K562 (cell line): ENCODE measurements around the gene ABHD8. TPM values are rescaled to one million over a fixed set of nuclear protein-coding genes. Genes with fewer than 3 reads are reported as not detected.

Source experiments
- ATAC-seq: fragments of 200-7000 bp; cut with Tn5 transposase; 3 replicates; pipeline ENCODE4 v1.9.1; 2020; ENCODE audit warnings: moderate library complexity
- BruUV-seq: library from RNA; stranded (reverse); fragments of 400-500 nt; replicated peaks from 2 replicates; lab custom pipeline; 2021; lab: Mats Ljungman, UMichigan
- CTCF ChIA-PET: fragments of 300-600 bp; formaldehyde crosslinking; extraction: SDS; loops from one replicate; lab custom pipeline; 2021; ENCODE audit warnings: low intra/inter-chr PET ratio; lab: Yijun Ruan, JAX
- POLR2A ChIA-PET: fragments of 300-600, 350-650 bp; sonication (Branson Sonifier 250); formaldehyde crosslinking; extraction: SDS; loops from one replicate; lab custom pipeline; 2021; ENCODE audit warnings: antibody characterized with exemption, inconsistent platforms; lab: Yijun Ruan, JAX
- DNase-seq, 4 experiments: peaks; one replicate each; pipeline versions ENCODE4 v3.0.0 to v3.0.0-alpha.2; 2011 to 2018; ENCODE audit warnings: low spot score in 3 of 4, mixed read lengths in 3 of 4; ENCODE audit errors: extremely low read depth in 1 of 4
- FAIRE-seq: peaks from 2 replicates; lab custom pipeline; 2011; peaks lifted over from hg19 to GRCh38; lab: Jason Lieb, UNC
- H2AFZ ChIP-seq: 2 replicates; pipeline ENCODE4 v1.6.0; 2011; ENCODE audit warnings: low read depth, low read length, control low read depth, inconsistent platforms
- H3K27ac ChIP-seq: fragments of 200-600 bp; 3 replicates; pipeline ENCODE4 v1.8.0; 2011; ENCODE audit warnings: low read depth, mild to moderate bottlenecking, control low read depth, inconsistent platforms, low read length, moderate library complexity, mixed read lengths; ENCODE audit errors: extremely low read depth
- H3K27me3 ChIP-seq, 2 experiments: fragments of 300-600 bp in 1 of 2; 2 replicates in 1 of 2; 3 replicates in 1 of 2; pipeline versions ENCODE4 v1.6.0 to v1.8.0; 2011; ENCODE audit warnings: inconsistent platforms in 2 of 2, low read length in 2 of 2, mild to moderate bottlenecking in 1 of 2, mixed read lengths in 1 of 2, moderate library complexity in 1 of 2; ENCODE audit not compliant: control insufficient read depth in 2 of 2, insufficient read depth in 2 of 2
- H3K36me3 ChIP-seq: fragments of 300-600 bp; 3 replicates; pipeline ENCODE4 v1.8.0; 2011; ENCODE audit warnings: mild to moderate bottlenecking, low read length, inconsistent platforms; ENCODE audit not compliant: control insufficient read depth, insufficient read depth
- H3K4me1 ChIP-seq, 2 experiments: fragments of 200-600 bp in 1 of 2; replicated peaks in 1 of 2; 2 replicates in 1 of 2; 3 replicates in 1 of 2; pipeline versions ENCODE4 v1.5.1 to v1.8.0; 2011; ENCODE audit warnings: inconsistent platforms in 2 of 2, low read length in 2 of 2, mild to moderate bottlenecking in 1 of 2, mixed read lengths in 1 of 2, moderate library complexity in 1 of 2; ENCODE audit not compliant: control insufficient read depth in 2 of 2, insufficient read depth in 2 of 2
- H3K4me2 ChIP-seq: 2 replicates; pipeline ENCODE4 v1.6.1; 2011; ENCODE audit warnings: low read length, control low read depth, inconsistent platforms, mixed read lengths; ENCODE audit not compliant: insufficient read depth
- H3K4me3 ChIP-seq: fragments of 200-600 bp; sonication (generic), shearing (Covaris generic); 2 replicates; pipeline ENCODE4 v1.5.1; 2016; ENCODE audit warnings: control low read depth, inconsistent platforms
- H3K79me2 ChIP-seq: fragments of 200-600 bp; 3 replicates; pipeline ENCODE4 v1.8.0; 2011; ENCODE audit warnings: low read length, inconsistent platforms; ENCODE audit not compliant: control insufficient read depth, insufficient read depth
- H3K9ac ChIP-seq, 2 experiments: 2 replicates each; pipeline versions ENCODE4 v1.6.0 to v1.6.1; 2011; ENCODE audit warnings: low read depth in 2 of 2, low read length in 2 of 2, control low read depth in 1 of 2, inconsistent platforms in 1 of 2, mild to moderate bottlenecking in 1 of 2, mixed read lengths in 1 of 2; ENCODE audit not compliant: insufficient read depth in 1 of 2
- H3K9me1 ChIP-seq: one replicate; pipeline ENCODE4 v1.6.0; 2011; ENCODE audit warnings: inconsistent platforms, mild to moderate bottlenecking, low read length, moderate library complexity; ENCODE audit not compliant: control insufficient read depth, insufficient read depth
- H3K9me3 ChIP-seq: replicated peaks from 2 replicates; pipeline ENCODE4 v1.5.1; 2011; ENCODE audit warnings: low read depth, low read length, inconsistent platforms; ENCODE audit not compliant: control insufficient read depth, insufficient read depth
- H4K20me1 ChIP-seq: replicated peaks from 2 replicates; pipeline ENCODE4 v1.6.1; 2011; ENCODE audit warnings: low read length, inconsistent platforms, mixed read lengths; ENCODE audit not compliant: control insufficient read depth, insufficient read depth
- EZH2 ChIP-seq: IDR thresholded peaks from 2 replicates; pipeline ENCODE4 v1.6.1; 2012; ENCODE audit warnings: low read depth, mild to moderate bottlenecking, inconsistent platforms, low read length, borderline replicate concordance
- MCM3 ChIP-seq: fragments of 450-650 bp; IDR thresholded peaks from 2 replicates; pipeline ENCODE4 v1.6.1; 2016
- PCBP1 ChIP-seq: fragments of 200-400 bp; formaldehyde crosslinking; IDR thresholded peaks from 2 replicates; pipeline ENCODE4 v1.6.1; 2018; ENCODE audit warnings: mild to moderate bottlenecking, low read depth, low read length; ENCODE audit not compliant: poor library complexity, severe bottlenecking
- RB1 ChIP-seq: fragments of 450-650 bp; IDR thresholded peaks from 2 replicates; pipeline ENCODE4 v1.6.1; 2017; ENCODE audit warnings: low read depth, mild to moderate bottlenecking
- RNF2 ChIP-seq: sonication (generic); IDR thresholded peaks from 2 replicates; pipeline ENCODE4 v1.6.1; 2016
- SREBF1 ChIP-seq: fragments of 150-350 bp; IDR thresholded peaks from 2 replicates; pipeline ENCODE4 v1.6.1; 2014; ENCODE audit warnings: antibody characterized with exemption, low read depth, low read length, borderline replicate concordance
- ZNF609 ChIP-seq: sonication (generic); formaldehyde crosslinking; IDR thresholded peaks from 2 replicates; pipeline ENCODE4 v1.8.1; 2023; ENCODE audit warnings: missing genetic modification reagents, mild to moderate bottlenecking, borderline replicate concordance
- WGBS: fragments of 100-300 bp; shearing (Covaris generic); methylation state at CpG from one replicate; pipeline ENCODE4 v1.1.6; 2016; ENCODE audit warnings: low coverage, mixed read lengths; ENCODE audit not compliant: insufficient coverage; ENCODE audit errors: missing lambda C conversion rate; 5-methylcytosine and 5-hydroxymethylcytosine counted together
- in situ Hi-C: fragments of 300-500 bp; cut with MboI; formaldehyde crosslinking; loops from 4 replicates; pipeline ENCODE4 v1.15.0; 2018; ENCODE audit warnings: inconsistent platforms, mixed read lengths
- intact Hi-C: fragments of 100-400 bp; cut with micrococcal nuclease; formaldehyde crosslinking; loops from 2 replicates; pipeline ENCODE4 v1.14.2; 2022
- polyA plus RNA-seq, 8 experiments: library from polyadenylated mRNA; depleted of rRNA in 4 of 8; stranded (reverse) in 5 of 8; unstranded in 3 of 8; fragments of >200 nt; fragmentation: Nextera tagmentation in 2 of 8; fragmentation: Illumina TruSeq in 1 of 8; extraction: Ambion mirVana in 2 of 8; extraction: Trizol in 1 of 8; gene quantifications; 2 replicates each; pipeline versions ENCODE4 v1.2.1 to v1.2.3, GENCODE V29; 2011 to 2014; ENCODE audit warnings: inconsistent platforms in 1 of 8, missing spikeins in 1 of 8
- total RNA-seq, 7 experiments: library from RNA; depleted of rRNA in 6 of 7; stranded (reverse); fragments of >200 nt in 6 of 7; fragmentation: Illumina TruSeq in 2 of 7; extraction: Trizol in 2 of 7; gene quantifications; 2 replicates each; pipeline versions ENCODE4 v1.2.1 to v1.2.3, GENCODE V29; 2011 to 2021; ENCODE audit warnings: low replicate concordance in 1 of 7
- TF ChIP-seq, protein P1 (sequence below), 3 experiments: fragments of 200-800 bp in 1 of 3; fragments of 250-450 bp in 1 of 3; fragments of 450-650 bp in 1 of 3; sonication (Bioruptor Pico) in 1 of 3; sonication (Bioruptor generic) in 1 of 3; formaldehyde crosslinking in 1 of 3; IDR thresholded peaks; 2 replicates each; pipeline versions ENCODE4 v1.6.1 to v1.8.0; 2016 to 2022; ENCODE audit warnings: mild to moderate bottlenecking in 2 of 3, missing genetic modification characterization in 2 of 3, missing compliant biosample characterization in 1 of 3, moderate library complexity in 1 of 3

Gene ABHD8
- total and polyA plus RNA-seq, 9 of the 15 experiments (the other 6 are each of a cell fraction or from before 2014, with no cell fraction given): 0.04 to 6.6 (median 2.0) TPM; not detected in 1

- BruUV-seq: no TSS peak
- Histone ChIP-seq H3K9me3 (no peaks in the 10 kb centered on the region; the same call in 1 of the 2 replicates), H2AFZ (no peak overlapping the region), H3K9me1 (peaks cover 4% of the 10 kb centered on the region), H4K20me1 (no peaks in the 10 kb centered on the region; the same call in 1 of the 2 replicates), H3K4me2 (no peak overlapping the region), H3K79me2 (peaks cover 5% of the 10 kb centered on the region; the same call in 1 of the 3 replicates), H3K27ac (no peak overlapping the region), H3K36me3 (peaks cover 9% of the 10 kb centered on the region; the same call in 1 of the 3 replicates), H3K27me3 (no peaks in the 10 kb centered on the region), H3K4me3 (no peak overlapping the region), H3K9ac (no peak overlapping the region; a peak in 1 of 4 replicates), H3K4me1 (peaks cover 16 to 65% of the 10 kb centered on the region in 2 experiments; a peak in 4 of 5 replicates)
- FAIRE-seq: no peak
- CTCF ChIA-PET: no interaction called here
- intact Hi-C loops (no loop called here), in situ Hi-C loops (no loop called here)
- no peak for DNase-seq
- whole genome bisulfite sequencing: 81% methylated on average over 29 of the region's 51 CpGs
- POLR2A ChIA-PET: interaction anchor here (7.9 kb wide), 1 partner anchor 20 kb away, joined by 78 read pairs; the partner anchor contains the start of gene DDA1
- ATAC-seq: no peak
- TF ChIP-seq EZH2 (no peak), MCM3 (no peak), RB1 (no peak), SREBF1 (no peak), RNF2 (no peak), PCBP1 (peak; percentile 52), ZNF609 (CRISPR knock-in tag) (no peak)
- TF ChIP-seq, protein P1, sequence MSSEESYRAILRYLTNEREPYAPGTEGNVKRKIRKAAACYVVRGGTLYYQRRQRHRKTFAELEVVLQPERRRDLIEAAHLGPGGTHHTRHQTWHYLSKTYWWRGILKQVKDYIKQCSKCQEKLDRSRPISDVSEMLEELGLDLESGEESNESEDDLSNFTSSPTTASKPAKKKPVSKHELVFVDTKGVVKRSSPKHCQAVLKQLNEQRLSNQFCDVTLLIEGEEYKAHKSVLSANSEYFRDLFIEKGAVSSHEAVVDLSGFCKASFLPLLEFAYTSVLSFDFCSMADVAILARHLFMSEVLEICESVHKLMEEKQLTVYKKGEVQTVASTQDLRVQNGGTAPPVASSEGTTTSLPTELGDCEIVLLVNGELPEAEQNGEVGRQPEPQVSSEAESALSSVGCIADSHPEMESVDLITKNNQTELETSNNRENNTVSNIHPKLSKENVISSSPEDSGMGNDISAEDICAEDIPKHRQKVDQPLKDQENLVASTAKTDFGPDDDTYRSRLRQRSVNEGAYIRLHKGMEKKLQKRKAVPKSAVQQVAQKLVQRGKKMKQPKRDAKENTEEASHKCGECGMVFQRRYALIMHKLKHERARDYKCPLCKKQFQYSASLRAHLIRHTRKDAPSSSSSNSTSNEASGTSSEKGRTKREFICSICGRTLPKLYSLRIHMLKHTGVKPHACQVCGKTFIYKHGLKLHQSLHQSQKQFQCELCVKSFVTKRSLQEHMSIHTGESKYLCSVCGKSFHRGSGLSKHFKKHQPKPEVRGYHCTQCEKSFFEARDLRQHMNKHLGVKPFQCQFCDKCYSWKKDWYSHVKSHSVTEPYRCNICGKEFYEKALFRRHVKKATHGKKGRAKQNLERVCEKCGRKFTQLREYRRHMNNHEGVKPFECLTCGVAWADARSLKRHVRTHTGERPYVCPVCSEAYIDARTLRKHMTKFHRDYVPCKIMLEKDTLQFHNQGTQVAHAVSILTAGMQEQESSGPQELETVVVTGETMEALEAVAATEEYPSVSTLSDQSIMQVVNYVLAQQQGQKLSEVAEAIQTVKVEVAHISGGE (CRISPR knock-in tag; IDR thresholded peaks at IDR 0.05): no peak
These were observed 26.4 kb upstream of the ABHD8 start for GRCh38 chr19:17329366-17330261.
